Large intestine (tissue), 3 donors: ENCODE data around the gene SH3BGRL3. TPM values are rescaled to one million over a fixed set of nuclear protein-coding genes. Genes with fewer than 3 reads are reported as not detected.

Experiments
- DNase-seq, 2 donors: peaks; one replicate each; pipeline versions ENCODE4 v3.0.0 to v3.0.0-alpha.2; 2013
- H3K27ac ChIP-seq: one replicate; pipeline ENCODE4 v1.5.1; 2013; ENCODE audit warnings: low read length
- H3K27me3 ChIP-seq: 2 replicates; pipeline ENCODE4 v1.6.1; 2013; ENCODE audit warnings: low read length; ENCODE audit not compliant: control insufficient read depth, insufficient read depth
- H3K36me3 ChIP-seq: 2 replicates; pipeline ENCODE4 v1.6.1; 2013; ENCODE audit warnings: low read length; ENCODE audit not compliant: control insufficient read depth, insufficient read depth
- H3K4me1 ChIP-seq: one replicate; pipeline ENCODE4 v1.6.1; 2013; ENCODE audit warnings: low read length; ENCODE audit not compliant: control insufficient read depth, insufficient read depth
- H3K4me3 ChIP-seq: one replicate; pipeline ENCODE4 v1.5.1; 2013; ENCODE audit warnings: low read length
- H3K9me3 ChIP-seq: one replicate; pipeline ENCODE4 v1.6.1; 2013; ENCODE audit warnings: mild to moderate bottlenecking, low read depth, low read length, moderate library complexity; ENCODE audit not compliant: control insufficient read depth
- WGBS: methylation state at CpG from one replicate; pipeline ENCODE4 v1.1.5; 2013; ENCODE audit warnings: low lambda C conversion rate; ENCODE audit not compliant: insufficient coverage; 5-methylcytosine and 5-hydroxymethylcytosine counted together
- polyA plus RNA-seq: library from polyadenylated mRNA; unstranded; fragments of 120-200 nt; gene quantifications from one replicate; pipeline ENCODE4 v1.2.1, GENCODE V29; 2013

Gene SH3BGRL3
- polyA plus RNA-seq, 1 donor = 87.3 TPM

DNA sequence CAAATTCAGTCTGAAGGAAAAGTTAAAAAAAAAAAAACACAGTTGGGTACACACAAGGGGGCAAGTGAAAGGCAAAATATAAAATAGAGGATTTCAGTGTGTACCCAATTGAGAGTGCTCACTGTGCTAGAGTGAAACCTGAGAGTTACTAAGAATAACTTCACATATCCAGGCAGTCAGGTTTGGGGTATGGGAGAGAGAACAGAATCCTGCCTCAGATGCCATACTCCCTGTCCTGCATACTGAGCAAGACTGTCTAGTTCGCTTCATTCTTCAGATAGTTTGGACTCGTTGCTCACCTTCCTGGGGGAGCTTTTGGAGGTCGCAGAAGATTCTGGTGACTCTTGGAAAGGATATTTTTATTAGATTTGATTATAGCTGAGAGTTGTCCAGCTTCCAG, 25.5 kb upstream of the SH3BGRL3 start:
- no peaks in the 10 kb centered on the region for H3K27me3 ChIP-seq
- H3K36me3 ChIP-seq = peaks cover 28% of the 10 kb centered on the region
- WGBS = no CpG with 5 or more reads among the region's 3 CpGs
- H3K9me3 ChIP-seq = no peaks in the 10 kb centered on the region
- DNase-seq = no peak
- H3K27ac ChIP-seq = no peak overlapping the region
- no peaks in the 10 kb centered on the region for H3K4me1 ChIP-seq
- H3K4me3 ChIP-seq = no peak overlapping the region

DNA sequence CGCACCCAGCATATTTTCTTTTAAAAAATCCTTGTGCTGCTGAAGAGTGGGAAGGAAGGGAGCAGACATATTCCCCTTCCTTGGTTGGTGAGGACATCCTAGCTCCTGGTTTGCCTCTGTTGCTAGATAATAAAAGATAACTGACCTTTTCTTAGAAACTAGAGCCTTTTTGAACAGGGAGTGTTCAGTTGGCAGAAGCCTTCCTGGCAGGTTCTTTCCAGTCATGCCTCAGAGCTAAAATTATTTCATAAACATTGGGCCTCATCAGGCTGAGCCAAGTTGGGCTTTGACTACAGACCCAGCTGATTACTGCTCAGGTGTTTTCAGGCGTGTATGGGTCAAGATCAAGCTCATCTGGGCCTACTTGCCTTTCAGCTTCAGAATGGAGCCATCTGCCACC, 22.7 kb upstream of the SH3BGRL3 start:
- H3K27me3 ChIP-seq = no peaks in the 10 kb centered on the region
- H3K36me3 ChIP-seq = peaks cover 29% of the 10 kb centered on the region
- DNase-seq = no peak
- no peak overlapping the region for H3K4me3 ChIP-seq
- no peaks in the 10 kb centered on the region for H3K4me1 ChIP-seq
- no peaks in the 10 kb centered on the region for H3K9me3 ChIP-seq
- WGBS = no CpG with 5 or more reads among the region's 2 CpGs
- H3K27ac ChIP-seq = no peak overlapping the region

DNA sequence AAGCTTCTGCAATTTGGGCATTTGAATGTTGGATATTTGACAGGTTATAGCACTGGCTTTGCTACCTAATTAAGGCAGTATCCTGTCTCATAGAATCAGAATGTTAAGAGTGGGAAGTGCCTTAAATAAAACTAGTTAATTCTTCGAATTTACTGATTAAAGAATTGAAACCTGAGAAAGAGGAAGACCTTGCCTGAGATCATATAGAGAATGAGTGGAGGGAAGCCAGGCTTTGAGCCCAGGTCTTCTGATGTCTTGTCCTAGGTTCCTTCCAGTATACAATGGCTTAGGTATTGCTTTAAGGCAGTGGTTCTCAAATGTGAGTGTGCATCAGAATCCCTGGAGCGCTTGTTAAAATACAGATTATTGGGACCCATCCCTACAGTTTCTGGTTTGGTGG, 20.9 kb upstream of the SH3BGRL3 start:
- no peaks in the 10 kb centered on the region for H3K4me1 ChIP-seq
- peaks cover 29% of the 10 kb centered on the region for H3K36me3 ChIP-seq
- no peak for DNase-seq
- WGBS = no CpG with 5 or more reads among the region's 2 CpGs
- no peak overlapping the region for H3K27ac ChIP-seq
- no peaks in the 10 kb centered on the region for H3K27me3 ChIP-seq
- H3K9me3 ChIP-seq = no peaks in the 10 kb centered on the region
- no peak overlapping the region for H3K4me3 ChIP-seq

DNA sequence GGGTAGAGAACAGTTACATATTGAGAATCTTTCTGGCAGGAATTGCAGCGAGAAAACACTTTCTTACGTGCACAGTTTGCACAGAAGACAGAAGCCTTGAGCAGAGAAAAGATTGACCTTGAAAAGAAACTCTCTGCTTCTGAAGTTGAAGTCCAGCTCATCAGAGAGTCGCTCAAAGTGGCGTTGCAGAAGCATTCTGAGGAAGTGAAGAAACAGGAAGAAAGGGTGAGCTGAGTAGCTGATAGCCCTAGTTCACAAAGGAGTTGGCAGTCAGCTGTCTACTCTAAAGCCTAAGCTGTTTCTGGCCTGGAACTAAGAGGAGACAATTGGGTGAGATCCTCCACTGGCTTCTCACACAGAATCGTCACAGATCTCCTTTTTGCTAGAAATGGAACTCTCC, 20.3 kb upstream of the SH3BGRL3 start:
- 100% methylated on average over 2 of the region's 5 CpGs for WGBS
- peaks cover 29% of the 10 kb centered on the region for H3K36me3 ChIP-seq

DNA sequence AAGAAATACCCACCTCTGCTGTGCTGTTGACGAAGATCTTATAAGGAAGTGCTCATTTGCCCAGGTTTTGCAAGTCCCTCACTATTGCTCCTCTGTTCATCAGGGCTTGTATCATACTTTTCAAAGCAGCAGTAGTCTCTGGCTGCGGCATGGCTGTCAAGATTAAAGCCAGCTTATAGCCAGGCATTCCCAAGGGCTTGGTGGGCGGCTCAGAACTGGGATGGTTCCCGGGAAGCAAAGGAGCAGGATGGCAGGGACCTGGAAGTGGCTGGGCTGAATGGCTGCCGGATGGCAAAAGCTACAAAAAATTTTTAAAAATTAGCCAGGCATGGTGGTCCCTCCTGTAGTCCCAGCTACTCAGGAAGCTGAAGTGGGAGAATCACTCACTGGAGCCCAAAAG, 16.7 kb upstream of the SH3BGRL3 start:
- no peaks in the 10 kb centered on the region for H3K9me3 ChIP-seq
- H3K4me3 ChIP-seq = no peak overlapping the region
- no CpG with 5 or more reads among the region's 5 CpGs for WGBS
- H3K27me3 ChIP-seq = no peaks in the 10 kb centered on the region
- no peak overlapping the region for H3K27ac ChIP-seq
- no peaks in the 10 kb centered on the region for H3K4me1 ChIP-seq
- no peak for DNase-seq
- peaks cover 19% of the 10 kb centered on the region for H3K36me3 ChIP-seq

More for the DNA sequence above, 20.3 kb upstream of the SH3BGRL3 start:
- no peak overlapping the region for H3K27ac ChIP-seq
- H3K27me3 ChIP-seq = no peaks in the 10 kb centered on the region
- H3K4me3 ChIP-seq = no peak overlapping the region
- H3K4me1 ChIP-seq = no peaks in the 10 kb centered on the region
- DNase-seq = no peak
- H3K9me3 ChIP-seq = no peaks in the 10 kb centered on the region

DNA sequence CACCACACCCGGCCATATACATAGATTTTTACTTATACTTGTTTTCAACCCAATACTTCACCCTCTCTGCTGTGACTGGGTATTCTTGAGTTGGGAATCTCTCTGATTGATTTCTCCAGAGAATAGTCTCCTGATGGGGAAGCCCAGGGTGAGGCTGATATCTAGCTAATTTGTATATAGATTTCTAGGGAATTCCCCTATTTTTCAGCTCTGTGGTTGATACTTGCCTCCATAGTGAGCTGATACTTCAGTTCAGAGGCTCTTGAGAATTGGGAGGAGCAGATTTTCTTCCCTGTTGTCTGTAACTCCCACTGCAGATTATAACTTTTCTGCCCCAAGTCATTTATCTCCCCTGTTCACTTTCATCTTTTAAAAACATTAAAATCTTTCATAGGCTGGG, 14.5 kb upstream of the SH3BGRL3 start:
- H3K27ac ChIP-seq = no peak overlapping the region
- H3K9me3 ChIP-seq = no peaks in the 10 kb centered on the region
- no peak overlapping the region for H3K4me3 ChIP-seq
- WGBS = no CpG with 5 or more reads among the region's 1 CpG
- no peak for DNase-seq
- peaks cover 22% of the 10 kb centered on the region for H3K36me3 ChIP-seq
- H3K4me1 ChIP-seq = no peaks in the 10 kb centered on the region
- H3K27me3 ChIP-seq = no peaks in the 10 kb centered on the region

DNA sequence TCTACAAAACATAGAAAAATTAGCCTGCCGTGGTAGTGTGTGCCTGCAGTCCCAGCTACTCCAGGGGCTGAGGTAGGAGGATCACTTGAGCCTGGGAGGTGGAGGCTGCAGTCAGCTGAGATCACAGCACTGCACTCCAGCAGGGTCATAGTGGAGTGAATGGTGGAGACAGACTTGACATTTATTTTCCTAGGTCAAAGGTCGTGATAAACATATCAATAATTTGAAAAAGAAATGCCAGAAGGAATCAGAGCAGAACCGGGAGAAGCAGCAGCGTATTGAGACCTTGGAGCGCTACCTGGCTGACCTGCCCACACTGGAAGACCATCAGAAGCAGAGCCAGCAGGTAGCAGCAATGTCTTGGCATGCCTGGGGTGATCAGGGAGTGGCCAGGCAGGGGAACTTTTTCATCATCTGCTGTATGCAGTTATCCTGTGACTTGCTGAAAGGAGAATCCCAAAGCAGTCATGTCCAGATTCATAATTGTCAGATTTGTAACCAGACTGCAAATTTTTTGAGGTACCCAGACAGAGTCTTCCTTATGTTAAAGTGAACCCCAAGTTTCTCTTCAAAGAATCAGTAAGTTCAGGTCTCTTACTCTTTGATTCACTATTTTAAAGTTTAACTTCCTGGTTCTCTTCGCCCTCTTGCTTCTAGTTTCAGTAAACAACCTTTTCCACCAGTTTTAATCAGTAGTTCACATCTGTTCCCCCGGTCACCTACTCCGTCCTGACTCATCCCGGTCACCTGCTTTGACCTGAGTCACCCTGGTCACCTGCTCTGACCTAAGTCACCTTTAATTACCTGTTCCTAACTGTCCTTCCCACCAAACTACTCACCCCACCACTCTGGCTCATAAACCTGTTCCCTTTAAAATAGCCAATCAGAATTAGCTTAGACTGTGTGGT, 11.3 kb upstream of the SH3BGRL3 start:
- no peaks in the 10 kb centered on the region for H3K9me3 ChIP-seq
- no peaks in the 10 kb centered on the region for H3K27me3 ChIP-seq
- DNase-seq = no peak
- no peak overlapping the region for H3K4me3 ChIP-seq
- H3K36me3 ChIP-seq = peaks cover 31% of the 10 kb centered on the region
- H3K4me1 ChIP-seq = no peaks in the 10 kb centered on the region
- no peak overlapping the region for H3K27ac ChIP-seq
- 100% methylated on average over 1 of the region's 9 CpGs for WGBS

DNA sequence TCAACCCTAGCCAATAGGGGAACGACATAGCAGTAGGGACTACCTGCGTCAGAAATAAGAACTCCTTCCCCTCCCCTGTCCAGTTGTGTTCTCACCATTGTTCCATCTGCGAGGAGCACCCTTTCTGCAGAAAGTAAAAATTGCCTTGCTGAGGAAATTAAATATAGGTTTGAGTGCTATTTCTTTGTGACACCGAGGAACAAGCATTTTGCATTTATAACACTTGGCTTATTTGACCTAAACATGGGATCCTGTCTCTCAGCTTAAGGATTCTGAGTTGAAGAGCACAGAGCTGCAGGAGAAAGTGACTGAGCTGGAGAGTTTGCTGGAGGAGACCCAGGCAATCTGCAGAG, 10.7 kb upstream of the SH3BGRL3 start:
- Histone ChIP-seq H3K4me1 (no peaks in the 10 kb centered on the region), H3K27me3 (no peaks in the 10 kb centered on the region), H3K9me3 (no peaks in the 10 kb centered on the region), H3K36me3 (peaks cover 31% of the 10 kb centered on the region), H3K4me3 (no peak overlapping the region), H3K27ac (no peak overlapping the region)
- no CpG with 5 or more reads among the region's 4 CpGs for WGBS
- DNase-seq = no peak

DNA sequence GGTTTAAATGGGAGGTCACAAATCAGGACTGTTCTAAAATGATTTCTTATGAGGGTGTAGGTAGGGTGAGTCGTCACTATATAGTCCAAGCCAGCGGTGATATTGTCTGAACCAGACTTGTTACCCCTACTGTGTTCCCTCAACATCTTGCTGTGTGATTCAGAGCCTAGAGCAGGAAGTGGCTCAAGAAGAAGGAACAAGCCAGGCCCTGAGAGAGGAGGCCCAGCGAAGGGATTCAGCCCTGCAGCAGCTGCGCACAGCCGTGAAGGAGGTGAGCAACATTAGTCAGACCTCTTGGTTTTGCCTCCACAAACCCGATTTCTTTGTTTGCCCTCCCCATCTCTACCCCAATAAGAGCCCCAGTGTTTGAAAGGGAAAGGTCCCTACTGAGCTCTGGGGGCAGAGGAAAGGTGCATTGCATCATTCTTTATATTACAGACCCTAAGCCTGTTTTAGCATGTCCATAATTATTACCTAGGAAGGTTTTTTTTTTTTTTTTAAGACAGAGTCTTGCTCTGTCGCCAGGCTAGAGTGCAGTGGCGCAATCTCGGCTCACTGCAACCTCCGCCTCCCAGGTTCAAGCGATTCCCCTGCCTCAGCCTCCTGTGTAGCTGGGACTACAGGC, 5.0 kb upstream of the SH3BGRL3 start:
- no peaks in the 10 kb centered on the region for H3K9me3 ChIP-seq
- no peak overlapping the region for H3K4me3 ChIP-seq
- H3K27ac ChIP-seq = no peak overlapping the region
- peaks cover 14% of the 10 kb centered on the region for H3K36me3 ChIP-seq
- peaks cover 40% of the 10 kb centered on the region for H3K4me1 ChIP-seq
- DNase-seq = no peak
- no CpG with 5 or more reads among the region's 11 CpGs for WGBS
- no peaks in the 10 kb centered on the region for H3K27me3 ChIP-seq

DNA sequence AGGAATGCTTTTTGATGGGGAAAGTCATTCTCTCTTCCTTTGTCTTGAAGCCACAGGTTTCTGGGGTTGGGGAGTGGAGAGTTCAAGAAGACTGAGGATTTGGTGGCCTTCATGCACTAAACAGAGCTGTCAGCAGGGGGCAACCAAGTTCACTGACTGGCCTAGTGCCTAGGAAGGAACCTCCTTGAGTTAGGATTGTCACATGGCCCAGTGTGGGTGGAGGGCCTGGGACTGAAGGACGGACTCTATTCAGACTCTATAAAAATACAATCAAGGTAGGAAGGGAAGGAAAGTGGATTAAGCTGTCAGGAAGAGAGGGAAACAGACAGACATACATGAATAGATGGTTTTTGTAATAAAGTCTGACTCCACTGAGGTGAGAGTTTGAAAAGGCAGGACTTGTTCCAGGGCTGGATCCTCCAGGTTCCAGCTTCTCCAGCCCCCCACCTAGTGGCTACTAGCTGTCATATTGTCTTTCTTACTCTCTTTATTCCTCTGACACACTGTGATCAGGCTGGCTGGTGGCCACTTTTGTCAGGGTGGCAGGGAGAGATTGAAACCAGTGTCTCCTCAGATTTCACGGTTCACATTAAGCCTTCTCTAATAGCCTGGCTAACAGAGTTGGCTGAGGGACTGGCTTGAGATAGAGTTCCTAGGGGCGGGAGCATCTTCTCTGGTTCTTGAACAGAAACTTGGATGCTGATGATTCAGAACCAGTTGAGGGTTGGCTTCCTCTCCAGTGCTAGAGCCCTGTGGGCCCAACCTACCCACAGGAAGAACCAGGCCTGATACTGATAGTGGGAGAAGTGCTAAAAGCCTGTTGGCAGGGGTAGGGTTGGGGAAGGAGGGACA, 4.1 kb upstream of the SH3BGRL3 start:
- H3K27ac ChIP-seq = peak overlapping the region; percentile 89
- H3K4me3 ChIP-seq = no peak overlapping the region
- no peaks in the 10 kb centered on the region for H3K27me3 ChIP-seq
- H3K36me3 ChIP-seq = peaks cover 11% of the 10 kb centered on the region
- no peaks in the 10 kb centered on the region for H3K9me3 ChIP-seq
- DNase-seq = peak; percentile 80 to 89
- WGBS = no CpG with 5 or more reads among the region's 3 CpGs
- H3K4me1 ChIP-seq = peaks cover 44% of the 10 kb centered on the region
